ENCODE data around the gene PRM2.
A peak's percentile ranks its signal among the peaks of the same experiment; 100 is the strongest.
"Not testable (repeated sequence)": the region's sequence is repeated elsewhere in the genome, so short reads cannot be mapped to it uniquely, and the experiment has no call there.

PRM2 gene

DNA sequence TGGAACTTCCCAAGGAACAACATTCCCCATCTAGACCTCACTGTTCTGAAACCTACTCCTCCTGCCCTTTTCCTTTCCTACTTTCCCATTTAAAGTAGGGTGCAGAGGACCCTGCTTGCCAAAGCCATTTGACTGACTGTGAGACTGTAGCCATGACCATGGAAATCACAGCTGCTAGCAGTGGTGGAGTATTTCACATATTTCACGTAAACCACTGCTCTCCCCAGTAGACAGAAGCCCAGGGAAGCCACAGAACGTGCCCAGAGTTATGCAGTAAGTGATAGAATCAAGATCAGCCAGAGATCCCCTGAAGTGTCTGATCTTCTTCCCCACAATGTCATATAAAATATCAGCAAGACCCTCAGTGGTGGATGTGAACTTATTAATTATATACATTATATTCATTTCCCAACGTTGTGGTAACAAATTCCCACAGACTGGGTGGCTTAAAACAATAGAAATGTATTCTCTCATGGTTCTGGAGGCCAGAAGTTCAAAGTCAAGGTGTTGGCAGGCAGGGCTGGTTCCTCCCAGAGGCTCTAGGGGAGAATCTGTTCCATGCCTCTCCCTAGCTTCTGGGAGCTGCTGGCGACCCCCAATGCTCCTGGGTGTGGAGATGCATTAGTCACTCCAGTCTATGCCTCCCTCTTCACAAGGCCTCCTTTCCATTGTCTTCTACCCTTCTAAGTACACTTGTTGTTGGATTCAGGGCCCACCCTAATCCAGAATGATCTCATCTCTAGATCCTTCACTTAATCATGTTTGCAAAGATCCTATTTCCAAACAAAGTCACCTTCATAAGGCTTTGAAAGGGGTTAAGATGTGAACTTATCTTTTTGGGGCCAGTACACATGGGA, 25.6 kb upstream of the PRM2 start:
- Histone ChIP-seq H3K4me1 (peaks cover 24 to 55% (median 40%) of the 10 kb centered on the region in 10 experiments), H3K4me2 (no peak overlapping the region), H3K9ac (no peak overlapping the region), H3K36me3 (no peaks in the 10 kb centered on the region), H4K20me1 (peaks cover 0 to 7% (median 0%) of the 10 kb centered on the region in 11 experiments; a peak in 3 of 22 replicates), H3K27ac (no peak overlapping the region), H3K4me3 (no peak overlapping the region), H3K27me3 (peaks cover 0 to 13% (median 0%) of the 10 kb centered on the region in 11 experiments; a peak in 4 of 22 replicates), H3K9me3 (replicated peaks in 1 of 11) (peaks cover 0 to 30% (median 11%) of the 10 kb centered on the region in 11 experiments; a peak in 14 of 22 replicates)
- no peak for TF ChIP-seq Cebpa-rat (IDR thresholded peaks at IDR 0.05)

DNA sequence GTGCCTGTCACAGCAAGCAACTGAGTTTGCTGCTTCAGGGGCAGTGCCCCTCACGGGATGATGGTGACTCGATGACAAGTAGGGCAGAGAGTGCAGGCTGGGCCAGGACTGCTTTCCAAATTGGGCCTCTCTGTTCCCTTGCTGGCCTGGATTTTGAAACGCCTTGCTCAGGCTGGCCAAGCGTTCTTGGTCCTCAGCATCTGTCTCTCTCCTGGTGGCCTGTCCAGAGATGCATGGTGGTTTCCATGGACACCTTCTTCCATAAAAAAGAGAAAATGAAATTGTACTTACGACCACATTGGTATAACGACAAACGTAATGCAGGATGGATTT, 24.2 kb upstream of the PRM2 start:
- Histone ChIP-seq H3K27me3 (peaks cover 0 to 20% (median 0%) of the 10 kb centered on the region in 11 experiments; a peak in 4 of 22 replicates), H3K9me3 (replicated peaks in 1 of 11) (peaks cover 0 to 19% (median 6%) of the 10 kb centered on the region in 11 experiments; a peak in 8 of 22 replicates), H3K4me1 (peaks cover 30 to 68% (median 53%) of the 10 kb centered on the region in 10 experiments), H3K9ac (no peak overlapping the region; a peak in 1 of 22 replicates), H4K20me1 (peaks cover 0 to 7% (median 0%) of the 10 kb centered on the region in 11 experiments; a peak in 3 of 22 replicates), H3K36me3 (no peaks in the 10 kb centered on the region), H3K27ac (no peak overlapping the region), H3K4me3 (no peak overlapping the region), H3K4me2 (peak overlapping the region in 7 of 11 experiments; percentile 11 to 91 (median 44); a peak in 8 of 22 replicates)
- no peak for TF ChIP-seq Cebpa-rat (IDR thresholded peaks at IDR 0.05)

DNA sequence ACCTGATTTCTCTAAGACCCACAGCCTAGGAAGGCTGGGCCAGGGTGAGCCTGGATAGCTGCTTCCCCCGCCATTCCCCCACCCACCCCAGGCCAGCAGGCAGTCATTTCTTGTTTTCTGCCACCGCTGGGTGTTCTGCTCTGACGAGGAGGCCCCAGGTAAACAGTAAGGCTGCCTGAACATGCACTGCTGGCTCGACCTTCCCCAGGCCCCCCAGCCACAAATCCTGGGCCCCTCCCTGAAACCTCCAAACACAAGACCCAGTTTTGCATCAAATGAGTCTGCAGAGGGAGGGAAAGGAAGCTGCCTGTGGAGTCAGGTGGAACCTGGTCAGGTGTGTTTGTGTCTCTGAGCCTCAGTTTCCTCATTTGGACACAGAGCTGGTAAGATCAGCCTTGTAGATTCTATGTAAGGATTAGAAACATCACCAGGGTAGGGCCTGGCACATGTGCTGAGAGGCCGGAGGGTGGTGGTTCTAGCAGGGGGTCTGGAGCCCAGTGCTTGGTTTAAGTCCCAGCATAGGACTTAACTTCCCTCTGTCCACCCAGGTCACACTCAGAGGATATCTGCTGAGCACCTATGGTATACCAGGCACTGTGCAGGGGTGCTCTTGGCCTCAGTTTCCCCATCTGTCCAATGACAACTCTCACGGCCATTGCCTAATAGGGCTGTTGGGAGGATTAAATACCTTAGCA, 23.7 kb upstream of the PRM2 start:
- H3K4me1 ChIP-seq = peaks cover 30 to 69% (median 55%) of the 10 kb centered on the region in 10 experiments
- peaks cover 0 to 7% (median 0%) of the 10 kb centered on the region in 11 experiments; a peak in 3 of 22 replicates for H4K20me1 ChIP-seq
- no peak overlapping the region for H3K4me3 ChIP-seq
- TF ChIP-seq Cebpa-rat (IDR thresholded peaks at IDR 0.05) = no peak
- H3K9ac ChIP-seq = no peak overlapping the region; a peak in 1 of 22 replicates
- H3K36me3 ChIP-seq = no peaks in the 10 kb centered on the region
- no peak overlapping the region for H3K27ac ChIP-seq
- peaks cover 0 to 20% (median 0%) of the 10 kb centered on the region in 11 experiments; a peak in 4 of 22 replicates for H3K27me3 ChIP-seq
- H3K9me3 ChIP-seq (replicated peaks in 1 of 11) = peaks cover 0 to 14% (median 1%) of the 10 kb centered on the region in 11 experiments; a peak in 6 of 22 replicates
- H3K4me2 ChIP-seq = peak overlapping the region in 8 of 11 experiments; percentile 7 to 93 (median 77); a peak in 13 of 22 replicates

DNA sequence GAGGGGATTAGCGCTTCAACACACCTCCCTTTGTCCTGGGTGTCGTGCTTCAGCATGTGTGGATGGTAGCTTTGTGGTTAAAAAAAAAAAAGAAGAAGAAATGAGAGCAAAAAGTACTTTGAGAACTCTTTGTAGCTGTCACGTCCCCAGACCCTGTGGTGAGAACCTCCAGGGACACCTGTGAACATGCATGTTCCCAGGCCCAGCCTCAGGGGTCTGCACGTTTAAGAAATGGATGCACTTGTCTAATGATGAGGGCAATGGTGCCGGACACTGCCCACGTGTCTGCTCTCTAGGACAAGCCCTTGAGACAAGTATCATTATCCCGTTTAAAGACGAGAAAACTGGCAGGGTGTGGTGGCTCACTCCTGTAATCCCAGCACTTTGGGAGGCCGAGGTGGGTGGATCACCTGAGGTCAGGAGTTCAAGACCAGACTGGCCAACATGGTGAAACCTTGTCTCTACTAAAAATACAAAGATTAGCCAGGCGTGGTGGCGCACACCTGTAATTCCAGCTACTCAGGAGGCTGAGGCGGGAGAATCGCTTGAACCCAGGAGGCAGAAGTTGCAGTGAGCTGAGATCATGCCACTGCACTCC, 22.8 kb upstream of the PRM2 start:
- not testable (repeated sequence) for H4K20me1 ChIP-seq; H3K9me3 ChIP-seq (replicated peaks in 1 of 11); H3K36me3 ChIP-seq; H3K4me3 ChIP-seq
- Histone ChIP-seq H3K4me2 (peak overlapping the region; percentile 12 to 93 (median 79); a peak in 20 of 22 replicates), H3K27me3 (peaks cover 0 to 20% (median 0%) of the 10 kb centered on the region in 11 experiments; a peak in 4 of 22 replicates), H3K4me1 (peaks cover 30 to 78% (median 64%) of the 10 kb centered on the region in 10 experiments), H3K9ac (peak overlapping the region in 5 of 11 experiments; percentile 13 to 58 (median 51); a peak in 6 of 22 replicates), H3K27ac (peak overlapping the region in 4 of 11 experiments; percentile 64 to 70 (median 68); a peak in 7 of 22 replicates)

DNA sequence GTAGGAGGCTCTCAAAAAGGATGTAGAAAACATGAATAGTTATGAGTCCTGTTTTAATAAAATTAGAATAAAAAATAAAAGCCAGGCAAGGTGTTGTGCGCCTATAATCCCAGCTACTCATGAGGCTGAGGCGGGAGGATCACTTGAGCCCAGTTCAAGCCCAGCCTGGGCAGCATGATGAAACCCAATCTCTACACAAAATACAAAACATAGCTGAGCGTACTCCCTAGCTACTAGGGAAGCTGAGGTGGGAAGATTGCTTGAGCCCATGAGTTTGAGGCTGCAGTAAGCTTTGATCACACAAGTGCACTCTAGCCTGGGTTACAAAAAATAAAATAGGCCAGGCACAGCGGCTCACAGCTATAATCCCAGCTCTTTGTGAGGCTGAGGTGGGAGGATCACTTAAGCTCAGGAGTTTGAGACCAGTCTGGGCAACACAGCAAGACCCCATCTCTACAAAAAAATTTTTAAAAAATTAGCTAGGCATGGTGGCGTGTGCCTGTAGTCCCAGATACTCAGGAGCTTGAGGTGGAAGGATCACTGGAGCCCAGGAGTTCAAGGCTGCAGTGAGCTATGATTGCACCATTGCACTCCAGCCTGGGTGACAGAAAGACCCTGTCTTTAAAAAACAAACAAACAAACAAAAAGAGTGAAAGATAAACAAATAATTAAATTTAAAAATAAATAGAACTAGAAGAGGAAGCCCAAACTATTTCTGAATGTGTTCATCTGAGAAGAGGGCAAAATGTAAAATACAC, 22.0 kb upstream of the PRM2 start:
- no peak for TF ChIP-seq Cebpa-rat (IDR thresholded peaks at IDR 0.05)
- Histone ChIP-seq H3K9me3 (replicated peaks in 1 of 11) (peaks cover 0 to under 1% (median 0%) of the 10 kb centered on the region in 11 experiments; a peak in 2 of 22 replicates), H3K36me3 (no peaks in the 10 kb centered on the region), H3K27me3 (peaks cover 0 to 20% (median 0%) of the 10 kb centered on the region in 11 experiments; a peak in 4 of 22 replicates), H3K27ac (peak overlapping the region in 7 of 11 experiments; percentile 20 to 70 (median 64); a peak in 13 of 22 replicates), H3K4me3 (no peak overlapping the region), H3K9ac (peak overlapping the region in 8 of 11 experiments; percentile 9 to 58 (median 41); a peak in 11 of 22 replicates), H4K20me1 (peaks cover 0 to 7% (median 0%) of the 10 kb centered on the region in 11 experiments; a peak in 3 of 22 replicates), H3K4me1 (peaks cover 30 to 80% (median 67%) of the 10 kb centered on the region in 10 experiments), H3K4me2 (peak overlapping the region; percentile 72 to 93 (median 81))

DNA sequence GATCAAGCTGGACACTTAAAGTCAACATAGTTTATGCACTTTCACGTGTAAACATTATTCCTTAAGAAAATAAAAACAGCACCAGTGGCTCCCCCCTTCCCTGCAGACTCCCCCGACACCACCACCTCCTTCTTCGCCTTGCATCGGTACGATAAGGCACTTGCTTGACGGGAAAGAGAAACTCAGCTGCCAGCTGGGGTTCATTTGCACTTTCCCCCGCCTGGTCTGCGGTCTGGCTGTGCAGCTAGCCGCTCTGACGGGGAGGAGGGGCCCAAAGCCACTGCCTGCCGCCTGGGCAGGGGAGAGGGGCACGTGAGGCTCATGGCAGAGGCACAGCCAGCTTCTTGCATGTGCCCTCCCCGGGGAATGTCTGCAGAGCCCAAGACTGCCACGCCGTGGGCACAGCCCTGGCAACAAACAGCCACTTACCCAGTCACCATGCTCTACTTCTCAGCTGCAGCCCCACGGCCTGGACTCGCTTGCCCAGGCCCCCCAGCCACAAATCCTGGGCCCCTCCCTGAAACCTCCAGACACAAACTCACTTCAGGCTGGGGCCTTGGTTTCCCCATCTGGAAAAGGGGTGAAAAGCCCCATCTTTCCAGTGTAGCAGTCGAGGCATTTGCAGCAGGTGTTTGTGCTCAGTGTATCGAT, 21.3 kb upstream of the PRM2 start:
- TF ChIP-seq Cebpa-rat (IDR thresholded peaks at IDR 0.05) = no peak
- Histone ChIP-seq H3K9me3 (replicated peaks in 1 of 11) (no peaks in the 10 kb centered on the region), H3K4me3 (peak overlapping the region in 5 of 10 experiments; percentile 2 to 38 (median 22); a peak in 5 of 20 replicates), H3K4me2 (peak overlapping the region; percentile 72 to 93 (median 81)), H4K20me1 (peaks cover 0 to 7% (median 0%) of the 10 kb centered on the region in 11 experiments; a peak in 3 of 22 replicates), H3K27me3 (peaks cover 0 to 20% (median 0%) of the 10 kb centered on the region in 11 experiments; a peak in 4 of 22 replicates), H3K9ac (peak overlapping the region in 8 of 11 experiments; percentile 9 to 63 (median 41); a peak in 11 of 22 replicates), H3K27ac (peak overlapping the region in 7 of 11 experiments; percentile 20 to 73 (median 70); a peak in 14 of 22 replicates), H3K36me3 (no peaks in the 10 kb centered on the region), H3K4me1 (peaks cover 30 to 83% (median 68%) of the 10 kb centered on the region in 10 experiments)
